OCI-LY3 (cell line): ENCODE measurements around the gene POLR2L.

Experiments used
- H2AFZ ChIP-seq: fragments of 200-600, 300-600 bp; shearing (Covaris generic); 2 replicates; pipeline ENCODE4 v1.6.0; 2014; ENCODE audit warnings: antibody characterized with exemption, low read depth, low read length
- H3K27ac ChIP-seq: fragments of 200-600, 300-600 bp; sonication (generic); 2 replicates; pipeline ENCODE4 v1.5.1; 2014; ENCODE audit warnings: mild to moderate bottlenecking, low read length, moderate library complexity, mixed read lengths
- H3K27me3 ChIP-seq: fragments of 200-600, 300-600 bp; sonication (generic); 2 replicates; pipeline ENCODE4 v1.6.1; 2014; ENCODE audit warnings: low read depth, low read length, mixed read lengths
- H3K36me3 ChIP-seq: fragments of 200-600, 300-600 bp; sonication (generic); replicated peaks from 2 replicates; pipeline ENCODE3; 2014; ENCODE audit warnings: low read depth, low read length, mixed read lengths
- H3K4me1 ChIP-seq: fragments of 300-600, 200-600 bp; sonication (generic); 2 replicates; pipeline ENCODE4 v1.6.1; 2014; ENCODE audit warnings: low read length, mixed read lengths
- H3K4me2 ChIP-seq: fragments of 200-600, 300-600 bp; sonication (generic); 2 replicates; pipeline ENCODE4 v1.6.1; 2014; ENCODE audit warnings: low read length, mixed read lengths
- H3K4me3 ChIP-seq: fragments of 300-600, 200-600 bp; sonication (generic); 2 replicates; pipeline ENCODE4 v1.5.1; 2014; ENCODE audit warnings: antibody characterized with exemption, mild to moderate bottlenecking, low read length, moderate library complexity
- H3K79me2 ChIP-seq: fragments of 300-600, 200-600 bp; shearing (Covaris generic); 2 replicates; pipeline ENCODE4 v1.6.1; 2014; ENCODE audit warnings: mild to moderate bottlenecking, low read length, mixed read lengths
- H3K9ac ChIP-seq: fragments of 300-600, 200-600 bp; shearing (Covaris generic); 2 replicates; pipeline ENCODE4 v1.6.0; 2014; ENCODE audit warnings: mild to moderate bottlenecking, low read length, moderate library complexity
- H3K9me3 ChIP-seq: fragments of 200-600, 300-600 bp; shearing (Covaris generic); 2 replicates; pipeline ENCODE4 v1.6.1; 2014; ENCODE audit warnings: low read length, mixed read lengths; ENCODE audit not compliant: insufficient read depth
- H4K20me1 ChIP-seq: fragments of 200-600, 300-600 bp; sonication (generic); 2 replicates; pipeline ENCODE4 v1.6.1; 2016; ENCODE audit warnings: low read length, mixed read lengths; ENCODE audit not compliant: insufficient read depth
- EZH2phosphoT487 ChIP-seq: fragments of 200-600 bp; shearing (Covaris generic); IDR thresholded peaks from 2 replicates; pipeline ENCODE4 v1.6.1; 2018; ENCODE audit warnings: antibody characterized with exemption, mixed run types, low read depth
- TF ChIP-seq, protein P1 (sequence below): fragments of 200-600, 300-600 bp; sonication (generic); IDR thresholded peaks from 2 replicates; pipeline ENCODE4 v1.5.1; 2014; ENCODE audit warnings: antibody characterized with exemption, low read length, low read depth

The POLR2L gene

DNA sequence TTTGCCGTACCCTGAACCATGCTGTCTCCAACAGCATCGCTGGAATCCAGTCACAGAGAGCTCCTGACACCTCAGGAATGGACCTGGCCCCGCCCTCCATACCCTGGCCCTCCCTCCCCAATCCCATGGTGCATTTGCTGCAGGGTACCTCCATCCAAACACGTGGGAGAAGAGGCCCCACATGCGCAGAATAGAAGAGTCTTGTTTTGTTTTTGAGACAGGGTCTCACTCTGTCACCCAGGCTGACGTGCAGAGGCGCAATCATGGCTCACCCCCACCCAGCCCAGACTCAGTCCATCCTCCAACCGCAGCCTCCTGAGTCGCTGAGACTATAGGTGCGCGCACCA, 25.9 kb downstream of the POLR2L start:
- H3K9me3 ChIP-seq: no peaks in the 10 kb centered on the region
- H3K79me2 ChIP-seq: peaks cover 28% of the 10 kb centered on the region
- H3K4me2 ChIP-seq: no peak overlapping the region
- TF ChIP-seq, protein P1, sequence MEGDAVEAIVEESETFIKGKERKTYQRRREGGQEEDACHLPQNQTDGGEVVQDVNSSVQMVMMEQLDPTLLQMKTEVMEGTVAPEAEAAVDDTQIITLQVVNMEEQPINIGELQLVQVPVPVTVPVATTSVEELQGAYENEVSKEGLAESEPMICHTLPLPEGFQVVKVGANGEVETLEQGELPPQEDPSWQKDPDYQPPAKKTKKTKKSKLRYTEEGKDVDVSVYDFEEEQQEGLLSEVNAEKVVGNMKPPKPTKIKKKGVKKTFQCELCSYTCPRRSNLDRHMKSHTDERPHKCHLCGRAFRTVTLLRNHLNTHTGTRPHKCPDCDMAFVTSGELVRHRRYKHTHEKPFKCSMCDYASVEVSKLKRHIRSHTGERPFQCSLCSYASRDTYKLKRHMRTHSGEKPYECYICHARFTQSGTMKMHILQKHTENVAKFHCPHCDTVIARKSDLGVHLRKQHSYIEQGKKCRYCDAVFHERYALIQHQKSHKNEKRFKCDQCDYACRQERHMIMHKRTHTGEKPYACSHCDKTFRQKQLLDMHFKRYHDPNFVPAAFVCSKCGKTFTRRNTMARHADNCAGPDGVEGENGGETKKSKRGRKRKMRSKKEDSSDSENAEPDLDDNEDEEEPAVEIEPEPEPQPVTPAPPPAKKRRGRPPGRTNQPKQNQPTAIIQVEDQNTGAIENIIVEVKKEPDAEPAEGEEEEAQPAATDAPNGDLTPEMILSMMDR: no peak
- no peak for TF ChIP-seq EZH2phosphoT487
- H3K4me1 ChIP-seq: peaks cover 18% of the 10 kb centered on the region
- H3K4me3 ChIP-seq: no peak overlapping the region
- H3K36me3 ChIP-seq: peaks cover 27% of the 10 kb centered on the region
- no peak overlapping the region for H2AFZ ChIP-seq
- H4K20me1 ChIP-seq: peaks cover 30% of the 10 kb centered on the region
- no peak overlapping the region for H3K27ac ChIP-seq
- H3K9ac ChIP-seq: no peak overlapping the region
- no peaks in the 10 kb centered on the region for H3K27me3 ChIP-seq

DNA sequence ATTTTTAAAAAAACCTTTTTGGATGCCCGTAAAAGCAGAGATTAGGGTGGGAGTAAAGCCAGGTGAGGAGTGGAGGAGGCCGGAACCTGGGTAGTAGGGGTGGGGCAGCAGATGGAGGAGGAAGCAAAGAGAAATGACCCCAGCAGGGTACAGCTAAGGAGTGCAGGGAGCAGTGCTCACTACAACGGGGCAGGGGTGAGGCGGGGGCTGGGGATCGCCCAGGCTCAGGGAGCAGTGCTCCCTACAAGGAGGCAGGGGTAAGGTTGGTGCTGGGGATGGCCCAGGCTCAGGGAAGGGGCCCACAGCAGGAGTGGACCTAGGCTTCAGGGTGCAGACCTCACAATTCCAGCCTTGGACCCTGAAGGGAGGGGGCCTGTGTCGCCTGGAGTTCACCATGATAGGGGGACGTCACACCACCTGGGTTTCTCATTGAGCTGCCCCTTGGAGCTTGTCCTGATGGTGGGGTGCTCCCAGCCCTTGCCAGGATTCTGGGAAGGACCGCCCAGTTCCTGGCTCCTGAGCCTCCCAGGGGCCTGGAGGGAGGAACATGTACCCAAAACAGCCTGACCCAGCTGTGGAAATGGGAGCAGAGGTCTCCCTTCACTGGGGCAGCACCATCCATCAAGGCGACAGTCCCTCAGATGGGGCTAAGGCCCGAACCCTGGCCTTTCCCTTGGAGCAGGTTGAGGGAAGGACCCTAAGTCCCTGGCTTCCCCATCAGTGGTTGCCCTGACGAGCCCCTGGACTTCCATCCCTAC, 26.5 kb downstream of the POLR2L start:
- TF ChIP-seq EZH2phosphoT487: no peak
- TF ChIP-seq, protein P1: no peak
- Histone ChIP-seq H2AFZ (no peak overlapping the region), H3K27me3 (no peaks in the 10 kb centered on the region), H3K4me3 (no peak overlapping the region), H3K36me3 (peaks cover 31% of the 10 kb centered on the region), H3K79me2 (peaks cover 31% of the 10 kb centered on the region), H3K4me2 (no peak overlapping the region), H3K9ac (no peak overlapping the region), H4K20me1 (peaks cover 30% of the 10 kb centered on the region), H3K27ac (no peak overlapping the region), H3K9me3 (no peaks in the 10 kb centered on the region), H3K4me1 (peaks cover 21% of the 10 kb centered on the region)

DNA sequence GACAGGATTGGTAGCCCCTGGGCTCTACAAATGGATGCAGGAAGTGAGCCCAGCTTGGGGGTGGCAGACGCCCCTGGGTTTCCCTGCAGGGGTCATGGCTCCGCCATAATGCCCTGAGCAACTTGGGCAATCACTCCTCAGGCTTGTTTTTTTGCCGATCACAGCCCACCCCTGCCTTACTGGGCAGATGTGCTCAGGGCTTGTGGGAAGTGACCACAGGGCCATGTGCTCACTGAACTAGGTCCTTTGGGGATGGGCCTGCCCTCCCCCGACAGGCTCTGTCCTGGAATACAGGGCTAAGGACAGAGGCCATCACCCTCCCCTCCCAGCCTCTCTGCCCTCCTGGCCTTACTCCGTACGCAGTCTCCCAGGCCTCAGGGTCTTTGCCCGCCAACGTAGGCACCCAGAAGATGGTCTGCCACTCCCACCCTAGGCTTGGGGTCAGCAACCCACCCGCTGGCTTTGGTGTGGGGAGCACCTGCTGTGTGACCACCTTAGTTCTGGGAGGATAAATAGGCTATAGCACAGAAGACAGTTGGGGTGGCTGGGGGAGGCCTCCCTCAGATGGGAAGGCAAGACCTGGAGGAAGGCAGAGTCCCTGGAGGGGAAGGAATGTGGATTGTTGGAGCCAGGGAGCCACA, 28.8 kb downstream of the POLR2L start:
- TF ChIP-seq, protein P1: no peak
- no peak for TF ChIP-seq EZH2phosphoT487
- H3K36me3 ChIP-seq: peaks cover 39% of the 10 kb centered on the region
- no peaks in the 10 kb centered on the region for H3K9me3 ChIP-seq
- H3K9ac ChIP-seq: no peak overlapping the region
- H2AFZ ChIP-seq: no peak overlapping the region
- H4K20me1 ChIP-seq: peaks cover 26% of the 10 kb centered on the region
- no peaks in the 10 kb centered on the region for H3K27me3 ChIP-seq
- no peak overlapping the region for H3K27ac ChIP-seq
- H3K4me3 ChIP-seq: no peak overlapping the region
- H3K4me2 ChIP-seq: no peak overlapping the region
- peaks cover 43% of the 10 kb centered on the region for H3K79me2 ChIP-seq
- peaks cover 15% of the 10 kb centered on the region for H3K4me1 ChIP-seq

DNA sequence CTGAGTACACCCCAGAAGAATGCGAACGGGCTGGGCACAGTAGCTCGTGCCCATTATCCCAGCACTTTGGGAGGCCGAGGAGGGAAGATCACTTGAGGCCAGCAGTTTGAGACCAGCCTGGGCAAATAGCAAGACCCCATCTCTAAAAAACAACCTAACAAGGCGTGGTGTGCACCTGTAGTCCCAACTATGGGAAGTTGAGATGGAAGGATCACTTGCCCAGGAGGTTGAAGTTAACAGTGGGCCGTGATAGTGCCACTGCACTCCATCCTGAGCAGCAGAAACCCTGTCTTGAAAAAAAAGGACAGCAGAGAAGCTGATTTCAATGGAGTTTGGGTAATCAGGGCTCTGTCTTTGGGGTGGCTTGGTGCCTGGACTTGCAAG, 29.3 kb downstream of the POLR2L start:
- H3K9ac ChIP-seq: no peak overlapping the region
- TF ChIP-seq, protein P1: no peak
- no peak for TF ChIP-seq EZH2phosphoT487
- no peak overlapping the region for H3K27ac ChIP-seq
- H3K4me2 ChIP-seq: no peak overlapping the region
- H4K20me1 ChIP-seq: peaks cover 26% of the 10 kb centered on the region
- H3K36me3 ChIP-seq: peaks cover 39% of the 10 kb centered on the region
- H3K9me3 ChIP-seq: no peaks in the 10 kb centered on the region
- H3K4me1 ChIP-seq: peaks cover 18% of the 10 kb centered on the region
- no peak overlapping the region for H2AFZ ChIP-seq
- H3K79me2 ChIP-seq: peaks cover 47% of the 10 kb centered on the region
- H3K27me3 ChIP-seq: no peaks in the 10 kb centered on the region
- H3K4me3 ChIP-seq: no peak overlapping the region
